ENCODE results near the gene WIPF1. TPM values are rescaled to one million over a fixed set of nuclear protein-coding genes. Genes with fewer than 3 reads are reported as not detected.

Gene WIPF1
- total RNA-seq, 2 donors from 2014 or later = 8.0 to 15.5 TPM

DNA sequence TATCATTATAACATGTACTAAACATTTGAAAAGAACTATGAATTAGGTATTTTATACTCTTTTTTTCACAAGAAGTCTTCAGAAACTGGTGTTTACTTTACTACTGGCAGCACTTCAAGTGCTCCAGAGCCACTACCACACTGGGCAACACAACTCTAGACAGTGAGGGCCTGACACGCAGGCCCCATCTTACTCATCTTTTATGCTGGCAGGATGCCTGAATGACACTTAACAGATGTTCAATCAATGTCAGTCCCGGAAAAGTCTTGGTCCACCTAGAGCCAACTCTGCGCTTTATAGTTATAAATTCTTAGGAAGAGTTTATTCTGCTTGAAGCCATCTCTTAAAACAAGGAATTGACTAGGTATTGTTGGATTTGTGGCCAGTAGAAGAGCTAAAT, 8.7 kb upstream of the WIPF1 start:
- H3K27me3 ChIP-seq = no peaks in the 10 kb centered on the region
- ATAC-seq (no peak), DNase-seq (peak in 1 of 4 donors; percentile 12)
- no peak overlapping the region for H3K4me3 ChIP-seq
- H3K27ac ChIP-seq = no peak overlapping the region
- intact Hi-C loops (cut with DNase I) = loop anchor here (10.0 kb wide), 1 partner anchor 142 kb away; no protein-coding TSS in a partner anchor
- no peak for TF ChIP-seq POLR2A (IDR thresholded peaks at IDR 0.05)
- TF ChIP-seq, protein P1, sequence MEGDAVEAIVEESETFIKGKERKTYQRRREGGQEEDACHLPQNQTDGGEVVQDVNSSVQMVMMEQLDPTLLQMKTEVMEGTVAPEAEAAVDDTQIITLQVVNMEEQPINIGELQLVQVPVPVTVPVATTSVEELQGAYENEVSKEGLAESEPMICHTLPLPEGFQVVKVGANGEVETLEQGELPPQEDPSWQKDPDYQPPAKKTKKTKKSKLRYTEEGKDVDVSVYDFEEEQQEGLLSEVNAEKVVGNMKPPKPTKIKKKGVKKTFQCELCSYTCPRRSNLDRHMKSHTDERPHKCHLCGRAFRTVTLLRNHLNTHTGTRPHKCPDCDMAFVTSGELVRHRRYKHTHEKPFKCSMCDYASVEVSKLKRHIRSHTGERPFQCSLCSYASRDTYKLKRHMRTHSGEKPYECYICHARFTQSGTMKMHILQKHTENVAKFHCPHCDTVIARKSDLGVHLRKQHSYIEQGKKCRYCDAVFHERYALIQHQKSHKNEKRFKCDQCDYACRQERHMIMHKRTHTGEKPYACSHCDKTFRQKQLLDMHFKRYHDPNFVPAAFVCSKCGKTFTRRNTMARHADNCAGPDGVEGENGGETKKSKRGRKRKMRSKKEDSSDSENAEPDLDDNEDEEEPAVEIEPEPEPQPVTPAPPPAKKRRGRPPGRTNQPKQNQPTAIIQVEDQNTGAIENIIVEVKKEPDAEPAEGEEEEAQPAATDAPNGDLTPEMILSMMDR (IDR thresholded peaks at IDR 0.05) = no peak
- no peaks in the 10 kb centered on the region for H3K36me3 ChIP-seq (replicated peaks in 1 of 2; ENCODE audit: insufficient read depth in 1 of 2, low read depth in 2 of 2)
- H3K4me1 ChIP-seq = no peaks in the 10 kb centered on the region
- H3K9me3 ChIP-seq = no peaks in the 10 kb centered on the region
- 55 to 56% methylated on average over 3 of the region's 3 CpGs for WGBS, 2 donors

DNA sequence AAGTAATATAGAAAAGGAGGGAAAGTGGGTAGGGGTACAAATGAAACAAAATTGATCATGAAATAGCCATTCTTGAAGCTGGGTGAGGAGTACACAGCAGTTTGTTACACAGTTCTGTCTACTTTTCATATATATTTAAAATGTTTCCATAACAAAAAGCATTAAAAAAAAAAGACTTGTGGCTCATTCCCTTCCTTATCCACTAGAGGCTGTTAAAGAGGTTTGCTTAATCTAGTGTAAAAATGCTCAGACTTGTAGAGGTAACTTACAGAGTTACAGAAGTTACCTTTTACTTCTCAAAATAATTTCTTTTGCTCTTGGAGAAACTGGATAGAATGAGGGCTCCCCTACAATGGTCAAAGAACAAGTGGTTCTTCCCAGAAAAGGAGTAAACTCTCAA, 8.1 kb upstream of the WIPF1 start:
- no peak for DNase-seq
- Histone ChIP-seq H3K27ac (no peak overlapping the region), H3K9me3 (no peaks in the 10 kb centered on the region), H3K4me3 (no peak overlapping the region), H3K27me3 (no peaks in the 10 kb centered on the region), H3K4me1 (no peaks in the 10 kb centered on the region), H3K36me3 (replicated peaks in 1 of 2; ENCODE audit: insufficient read depth in 1 of 2, low read depth in 2 of 2) (no peaks in the 10 kb centered on the region)
- TF ChIP-seq POLR2A (IDR thresholded peaks at IDR 0.05) = no peak
- TF ChIP-seq, protein P1 (IDR thresholded peaks at IDR 0.05) = peak in 3 of 7 experiments; percentile 6 to 28 (median 15)
- ATAC-seq = no peak
- intact Hi-C loops (cut with DNase I) = loop anchor here (10.0 kb wide), 1 partner anchor 141 kb away; no protein-coding TSS in a partner anchor

DNA sequence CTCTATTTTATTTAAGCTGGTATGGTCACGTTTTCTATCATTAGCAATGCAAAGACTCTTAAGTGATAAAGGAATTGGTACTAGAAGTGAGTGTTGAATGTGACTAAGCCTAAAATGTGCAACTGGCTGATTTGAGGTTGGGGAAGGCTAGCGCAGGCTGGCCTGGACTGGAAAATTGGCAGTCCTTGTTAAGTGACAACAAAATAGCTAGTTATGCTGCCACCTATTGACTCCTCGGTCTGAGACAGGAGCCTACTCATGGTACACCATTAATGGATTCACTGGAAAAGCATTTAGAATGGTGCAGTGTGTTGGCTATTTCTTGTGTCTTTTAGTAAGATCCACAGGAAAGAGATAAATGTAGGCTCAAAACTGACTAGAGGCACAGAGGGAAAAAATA, 5.7 kb upstream of the WIPF1 start:
- DNase-seq (peak; percentile 62 to 77 (median 68)), ATAC-seq (peak; percentile 89)
- no peaks in the 10 kb centered on the region for H3K4me1 ChIP-seq
- WGBS, 2 donors = 20 to 27% methylated on average over 3 of the region's 3 CpGs
- TF ChIP-seq POLR2A (IDR thresholded peaks at IDR 0.05) = no peak
- TF ChIP-seq, protein P1 (IDR thresholded peaks at IDR 0.05) = peak; percentile 37 to 72 (median 61)
- intact Hi-C loops (cut with DNase I) = loop anchor here (10.0 kb wide), 1 partner anchor 138 kb away; no protein-coding TSS in a partner anchor
- no peak overlapping the region for H3K4me3 ChIP-seq
- H3K27me3 ChIP-seq = no peaks in the 10 kb centered on the region
- no peak overlapping the region for H3K27ac ChIP-seq
- no peaks in the 10 kb centered on the region for H3K9me3 ChIP-seq
- H3K36me3 ChIP-seq (replicated peaks in 1 of 2; ENCODE audit: insufficient read depth in 1 of 2, low read depth in 2 of 2) = no peaks in the 10 kb centered on the region

DNA sequence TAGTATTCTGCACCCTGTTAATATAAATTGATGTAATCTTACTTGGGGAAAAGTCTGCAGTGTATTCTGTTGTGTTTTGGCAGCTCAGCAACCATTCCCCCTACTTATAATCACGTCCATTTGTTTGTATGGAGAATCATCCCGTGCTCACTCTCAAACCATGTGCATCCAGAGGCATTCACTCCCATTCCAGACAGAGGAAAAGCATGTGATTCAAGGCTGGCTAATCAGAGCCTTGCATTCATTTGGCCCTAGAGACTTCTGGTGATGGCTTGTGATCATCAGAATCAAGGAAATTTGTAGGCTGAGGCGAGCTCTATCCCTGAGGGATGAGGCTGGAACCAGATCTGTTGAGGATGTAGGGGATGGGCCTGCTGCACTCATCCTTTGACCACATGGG, 5.1 kb upstream of the WIPF1 start:
- intact Hi-C loops (cut with DNase I) = loop anchor here (10.0 kb wide), 1 partner anchor 138 kb away; no protein-coding TSS in a partner anchor

More for the DNA sequence above, 5.1 kb upstream of the WIPF1 start:
- DNase-seq (no peak), ATAC-seq (no peak)
- no peaks in the 10 kb centered on the region for H3K9me3 ChIP-seq
- no peaks in the 10 kb centered on the region for H3K27me3 ChIP-seq
- WGBS, 2 donors = 94% methylated on average over 3 of the region's 3 CpGs
- no peak for TF ChIP-seq POLR2A (IDR thresholded peaks at IDR 0.05)
- TF ChIP-seq, protein P1 (IDR thresholded peaks at IDR 0.05) = no peak
- no peaks in the 10 kb centered on the region for H3K4me1 ChIP-seq
- H3K36me3 ChIP-seq (replicated peaks in 1 of 2; ENCODE audit: insufficient read depth in 1 of 2, low read depth in 2 of 2) = no peaks in the 10 kb centered on the region
- H3K27ac ChIP-seq = no peak overlapping the region
- H3K4me3 ChIP-seq = no peak overlapping the region

Measured in body of pancreas (tissue), 4 donors.